HEK293 (cell line): Measurements from ENCODE around the gene IGF1R.
A peak's percentile ranks its signal among the peaks of the same experiment; 100 is the strongest.

Experiments used
- IKZF3 ChIP-seq: fragments of 450-650 bp; IDR thresholded peaks from 2 replicates; pipeline ENCODE4 v1.5.0; 2018; ENCODE audit warnings: missing biosample characterization, mild to moderate bottlenecking, missing genetic modification characterization, moderate library complexity
- KLF7 ChIP-seq: fragments of 450-650 bp; formaldehyde crosslinking; IDR thresholded peaks from 2 replicates; pipeline ENCODE4 v1.5.1; 2016; ENCODE audit warnings: missing biosample characterization, missing genetic modification characterization, borderline replicate concordance
- KLF8 ChIP-seq: fragments of 450-650 bp; formaldehyde crosslinking; IDR thresholded peaks from 2 replicates; pipeline ENCODE4 v1.5.1; 2016; ENCODE audit warnings: missing biosample characterization, missing genetic modification characterization
- KLF9 ChIP-seq: fragments of 450-650 bp; formaldehyde crosslinking; IDR thresholded peaks from 2 replicates; pipeline ENCODE4 v1.5.1; 2016; ENCODE audit warnings: missing biosample characterization, missing genetic modification characterization, low read depth
- RBAK ChIP-seq: fragments of 450-650 bp; formaldehyde crosslinking; IDR thresholded peaks from 2 replicates; pipeline ENCODE4 v1.5.1; 2016; ENCODE audit warnings: missing biosample characterization, missing genetic modification characterization
- REPIN1 ChIP-seq: fragments of 450-650 bp; formaldehyde crosslinking; IDR thresholded peaks from 2 replicates; pipeline ENCODE4 v1.5.1; 2017; ENCODE audit warnings: missing biosample characterization, missing genetic modification characterization, low read depth
- YY2 ChIP-seq: fragments of 450-650 bp; formaldehyde crosslinking; IDR thresholded peaks from 2 replicates; pipeline ENCODE4 v1.5.1; 2016; ENCODE audit warnings: missing biosample characterization, missing genetic modification characterization
- ZNF146 ChIP-seq: fragments of 450-650 bp; formaldehyde crosslinking; IDR thresholded peaks from 2 replicates; pipeline ENCODE4 v1.5.1; 2016; ENCODE audit warnings: missing biosample characterization, missing genetic modification characterization
- ZNF19 ChIP-seq: fragments of 450-650 bp; formaldehyde crosslinking; IDR thresholded peaks from 2 replicates; pipeline ENCODE4; 2016; ENCODE audit warnings: missing biosample characterization, missing genetic modification characterization, low read depth
- ZNF223 ChIP-seq: fragments of 450-650 bp; formaldehyde crosslinking; IDR thresholded peaks from 2 replicates; pipeline ENCODE4 v1.5.1; 2016; ENCODE audit warnings: missing biosample characterization, missing genetic modification characterization
- ZNF394 ChIP-seq: fragments of 450-650 bp; formaldehyde crosslinking; IDR thresholded peaks from 2 replicates; pipeline ENCODE4 v1.5.1; 2016; ENCODE audit warnings: missing biosample characterization, missing genetic modification characterization, mild to moderate bottlenecking, moderate library complexity, borderline replicate concordance
- ZNF514 ChIP-seq: fragments of 450-650 bp; formaldehyde crosslinking; IDR thresholded peaks from 2 replicates; pipeline ENCODE4 v1.5.1; 2016; ENCODE audit warnings: missing biosample characterization, missing genetic modification characterization
- ZNF544 ChIP-seq: fragments of 450-650 bp; formaldehyde crosslinking; IDR thresholded peaks from 2 replicates; pipeline ENCODE4 v1.5.0; 2017; ENCODE audit warnings: missing biosample characterization, missing genetic modification characterization
- ZNF596 ChIP-seq: fragments of 450-650 bp; IDR thresholded peaks from 2 replicates; pipeline ENCODE4 v1.5.0; 2018; ENCODE audit warnings: missing biosample characterization, mild to moderate bottlenecking, missing genetic modification characterization, moderate library complexity
- ZNF621 ChIP-seq: fragments of 450-650 bp; formaldehyde crosslinking; IDR thresholded peaks from 2 replicates; pipeline ENCODE4 v1.5.1; 2017; ENCODE audit warnings: missing biosample characterization, missing genetic modification characterization
- ZNF629 ChIP-seq: fragments of 450-650 bp; formaldehyde crosslinking; IDR thresholded peaks from 2 replicates; pipeline ENCODE4 v1.5.1; 2017; ENCODE audit warnings: missing biosample characterization, missing genetic modification characterization
- ZNF658 ChIP-seq: fragments of 450-650 bp; formaldehyde crosslinking; IDR thresholded peaks from 2 replicates; pipeline ENCODE4; 2016; ENCODE audit warnings: missing biosample characterization, missing genetic modification characterization
- TF ChIP-seq, protein P1 (sequence below): fragments of 450-650 bp; formaldehyde crosslinking; IDR thresholded peaks from 2 replicates; pipeline ENCODE4 v1.5.1; 2016; ENCODE audit warnings: missing biosample characterization, missing genetic modification characterization, borderline replicate concordance
- TF ChIP-seq, protein P2 (sequence below): fragments of 450-650 bp; formaldehyde crosslinking; IDR thresholded peaks from 2 replicates; pipeline ENCODE4 v1.5.1; 2016; ENCODE audit warnings: missing biosample characterization, missing genetic modification characterization, low read depth
- TF ChIP-seq, protein P3 (sequence below): fragments of 450-650 bp; formaldehyde crosslinking; IDR thresholded peaks from 2 replicates; pipeline ENCODE4 v1.5.1; 2016; ENCODE audit warnings: missing biosample characterization, missing genetic modification characterization
- TF ChIP-seq, protein P4 (sequence below): fragments of 450-650 bp; formaldehyde crosslinking; IDR thresholded peaks from 2 replicates; pipeline ENCODE4 v1.5.1; 2016; ENCODE audit warnings: missing biosample characterization, missing genetic modification characterization
- TF ChIP-seq, protein P5 (sequence below): fragments of 450-650 bp; formaldehyde crosslinking; conservative IDR thresholded peaks from 2 replicates; pipeline ENCODE4 v1.5.1; 2016; ENCODE audit warnings: low read depth, missing biosample characterization, missing genetic modification characterization

IGF1R gene

GRCh38 chr15:98776607-98777281 lies 128.4 kb downstream of the IGF1R start (continued):
- TF ChIP-seq IKZF3 (tag by site-specific recombination) = peak; percentile 53; the same call in 1 of the 2 replicates
- TF ChIP-seq ZNF621 (tag by site-specific recombination) = no peak
- TF ChIP-seq ZNF223 (tag by site-specific recombination) = no peak
- TF ChIP-seq, protein P1, sequence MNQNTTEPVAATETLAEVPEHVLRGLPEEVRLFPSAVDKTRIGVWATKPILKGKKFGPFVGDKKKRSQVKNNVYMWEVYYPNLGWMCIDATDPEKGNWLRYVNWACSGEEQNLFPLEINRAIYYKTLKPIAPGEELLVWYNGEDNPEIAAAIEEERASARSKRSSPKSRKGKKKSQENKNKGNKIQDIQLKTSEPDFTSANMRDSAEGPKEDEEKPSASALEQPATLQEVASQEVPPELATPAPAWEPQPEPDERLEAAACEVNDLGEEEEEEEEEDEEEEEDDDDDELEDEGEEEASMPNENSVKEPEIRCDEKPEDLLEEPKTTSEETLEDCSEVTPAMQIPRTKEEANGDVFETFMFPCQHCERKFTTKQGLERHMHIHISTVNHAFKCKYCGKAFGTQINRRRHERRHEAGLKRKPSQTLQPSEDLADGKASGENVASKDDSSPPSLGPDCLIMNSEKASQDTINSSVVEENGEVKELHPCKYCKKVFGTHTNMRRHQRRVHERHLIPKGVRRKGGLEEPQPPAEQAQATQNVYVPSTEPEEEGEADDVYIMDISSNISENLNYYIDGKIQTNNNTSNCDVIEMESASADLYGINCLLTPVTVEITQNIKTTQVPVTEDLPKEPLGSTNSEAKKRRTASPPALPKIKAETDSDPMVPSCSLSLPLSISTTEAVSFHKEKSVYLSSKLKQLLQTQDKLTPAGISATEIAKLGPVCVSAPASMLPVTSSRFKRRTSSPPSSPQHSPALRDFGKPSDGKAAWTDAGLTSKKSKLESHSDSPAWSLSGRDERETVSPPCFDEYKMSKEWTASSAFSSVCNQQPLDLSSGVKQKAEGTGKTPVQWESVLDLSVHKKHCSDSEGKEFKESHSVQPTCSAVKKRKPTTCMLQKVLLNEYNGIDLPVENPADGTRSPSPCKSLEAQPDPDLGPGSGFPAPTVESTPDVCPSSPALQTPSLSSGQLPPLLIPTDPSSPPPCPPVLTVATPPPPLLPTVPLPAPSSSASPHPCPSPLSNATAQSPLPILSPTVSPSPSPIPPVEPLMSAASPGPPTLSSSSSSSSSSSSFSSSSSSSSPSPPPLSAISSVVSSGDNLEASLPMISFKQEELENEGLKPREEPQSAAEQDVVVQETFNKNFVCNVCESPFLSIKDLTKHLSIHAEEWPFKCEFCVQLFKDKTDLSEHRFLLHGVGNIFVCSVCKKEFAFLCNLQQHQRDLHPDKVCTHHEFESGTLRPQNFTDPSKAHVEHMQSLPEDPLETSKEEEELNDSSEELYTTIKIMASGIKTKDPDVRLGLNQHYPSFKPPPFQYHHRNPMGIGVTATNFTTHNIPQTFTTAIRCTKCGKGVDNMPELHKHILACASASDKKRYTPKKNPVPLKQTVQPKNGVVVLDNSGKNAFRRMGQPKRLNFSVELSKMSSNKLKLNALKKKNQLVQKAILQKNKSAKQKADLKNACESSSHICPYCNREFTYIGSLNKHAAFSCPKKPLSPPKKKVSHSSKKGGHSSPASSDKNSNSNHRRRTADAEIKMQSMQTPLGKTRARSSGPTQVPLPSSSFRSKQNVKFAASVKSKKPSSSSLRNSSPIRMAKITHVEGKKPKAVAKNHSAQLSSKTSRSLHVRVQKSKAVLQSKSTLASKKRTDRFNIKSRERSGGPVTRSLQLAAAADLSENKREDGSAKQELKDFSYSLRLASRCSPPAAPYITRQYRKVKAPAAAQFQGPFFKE (tag by site-specific recombination) = no peak
- TF ChIP-seq REPIN1 (tag by site-specific recombination) = no peak
- no peak for TF ChIP-seq ZNF544 (tag by site-specific recombination)
- no peak for TF ChIP-seq ZNF514 (tag by site-specific recombination)
- TF ChIP-seq KLF9 = no peak
- TF ChIP-seq, protein P2, sequence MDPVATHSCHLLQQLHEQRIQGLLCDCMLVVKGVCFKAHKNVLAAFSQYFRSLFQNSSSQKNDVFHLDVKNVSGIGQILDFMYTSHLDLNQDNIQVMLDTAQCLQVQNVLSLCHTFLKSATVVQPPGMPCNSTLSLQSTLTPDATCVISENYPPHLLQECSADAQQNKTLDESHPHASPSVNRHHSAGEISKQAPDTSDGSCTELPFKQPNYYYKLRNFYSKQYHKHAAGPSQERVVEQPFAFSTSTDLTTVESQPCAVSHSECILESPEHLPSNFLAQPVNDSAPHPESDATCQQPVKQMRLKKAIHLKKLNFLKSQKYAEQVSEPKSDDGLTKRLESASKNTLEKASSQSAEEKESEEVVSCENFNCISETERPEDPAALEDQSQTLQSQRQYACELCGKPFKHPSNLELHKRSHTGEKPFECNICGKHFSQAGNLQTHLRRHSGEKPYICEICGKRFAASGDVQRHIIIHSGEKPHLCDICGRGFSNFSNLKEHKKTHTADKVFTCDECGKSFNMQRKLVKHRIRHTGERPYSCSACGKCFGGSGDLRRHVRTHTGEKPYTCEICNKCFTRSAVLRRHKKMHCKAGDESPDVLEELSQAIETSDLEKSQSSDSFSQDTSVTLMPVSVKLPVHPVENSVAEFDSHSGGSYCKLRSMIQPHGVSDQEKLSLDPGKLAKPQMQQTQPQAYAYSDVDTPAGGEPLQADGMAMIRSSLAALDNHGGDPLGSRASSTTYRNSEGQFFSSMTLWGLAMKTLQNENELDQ (tag by site-specific recombination) = no peak
- TF ChIP-seq ZNF394 (tag by site-specific recombination) = no peak
- TF ChIP-seq KLF7 (tag by site-specific recombination) = no peak; the same call in 1 of the 2 replicates
- 0 out of 2 replicates have a peak, but pooled peaks have one; percentile 14 for TF ChIP-seq KLF8 (tag by site-specific recombination)
- TF ChIP-seq ZNF596 (tag by site-specific recombination) = peak; percentile 50; the same call in 1 of the 2 replicates
- no peak for TF ChIP-seq ZNF19
- no peak for TF ChIP-seq ZNF658 (tag by site-specific recombination)
- TF ChIP-seq, protein P3, sequence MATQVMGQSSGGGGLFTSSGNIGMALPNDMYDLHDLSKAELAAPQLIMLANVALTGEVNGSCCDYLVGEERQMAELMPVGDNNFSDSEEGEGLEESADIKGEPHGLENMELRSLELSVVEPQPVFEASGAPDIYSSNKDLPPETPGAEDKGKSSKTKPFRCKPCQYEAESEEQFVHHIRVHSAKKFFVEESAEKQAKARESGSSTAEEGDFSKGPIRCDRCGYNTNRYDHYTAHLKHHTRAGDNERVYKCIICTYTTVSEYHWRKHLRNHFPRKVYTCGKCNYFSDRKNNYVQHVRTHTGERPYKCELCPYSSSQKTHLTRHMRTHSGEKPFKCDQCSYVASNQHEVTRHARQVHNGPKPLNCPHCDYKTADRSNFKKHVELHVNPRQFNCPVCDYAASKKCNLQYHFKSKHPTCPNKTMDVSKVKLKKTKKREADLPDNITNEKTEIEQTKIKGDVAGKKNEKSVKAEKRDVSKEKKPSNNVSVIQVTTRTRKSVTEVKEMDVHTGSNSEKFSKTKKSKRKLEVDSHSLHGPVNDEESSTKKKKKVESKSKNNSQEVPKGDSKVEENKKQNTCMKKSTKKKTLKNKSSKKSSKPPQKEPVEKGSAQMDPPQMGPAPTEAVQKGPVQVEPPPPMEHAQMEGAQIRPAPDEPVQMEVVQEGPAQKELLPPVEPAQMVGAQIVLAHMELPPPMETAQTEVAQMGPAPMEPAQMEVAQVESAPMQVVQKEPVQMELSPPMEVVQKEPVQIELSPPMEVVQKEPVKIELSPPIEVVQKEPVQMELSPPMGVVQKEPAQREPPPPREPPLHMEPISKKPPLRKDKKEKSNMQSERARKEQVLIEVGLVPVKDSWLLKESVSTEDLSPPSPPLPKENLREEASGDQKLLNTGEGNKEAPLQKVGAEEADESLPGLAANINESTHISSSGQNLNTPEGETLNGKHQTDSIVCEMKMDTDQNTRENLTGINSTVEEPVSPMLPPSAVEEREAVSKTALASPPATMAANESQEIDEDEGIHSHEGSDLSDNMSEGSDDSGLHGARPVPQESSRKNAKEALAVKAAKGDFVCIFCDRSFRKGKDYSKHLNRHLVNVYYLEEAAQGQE (tag by site-specific recombination) = no peak
- TF ChIP-seq, protein P4, sequence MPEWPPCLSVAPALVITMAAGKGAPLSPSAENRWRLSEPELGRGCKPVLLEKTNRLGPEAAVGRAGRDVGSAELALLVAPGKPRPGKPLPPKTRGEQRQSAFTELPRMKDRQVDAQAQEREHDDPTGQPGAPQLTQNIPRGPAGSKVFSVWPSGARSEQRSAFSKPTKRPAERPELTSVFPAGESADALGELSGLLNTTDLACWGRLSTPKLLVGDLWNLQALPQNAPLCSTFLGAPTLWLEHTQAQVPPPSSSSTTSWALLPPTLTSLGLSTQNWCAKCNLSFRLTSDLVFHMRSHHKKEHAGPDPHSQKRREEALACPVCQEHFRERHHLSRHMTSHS (tag by site-specific recombination) = no peak
- TF ChIP-seq ZNF629 (tag by site-specific recombination) = peak; percentile 71
- no peak for TF ChIP-seq RBAK (tag by site-specific recombination)
- TF ChIP-seq ZNF146 (tag by site-specific recombination) = no peak
- no peak for TF ChIP-seq YY2 (tag by site-specific recombination)
- TF ChIP-seq, protein P5, sequence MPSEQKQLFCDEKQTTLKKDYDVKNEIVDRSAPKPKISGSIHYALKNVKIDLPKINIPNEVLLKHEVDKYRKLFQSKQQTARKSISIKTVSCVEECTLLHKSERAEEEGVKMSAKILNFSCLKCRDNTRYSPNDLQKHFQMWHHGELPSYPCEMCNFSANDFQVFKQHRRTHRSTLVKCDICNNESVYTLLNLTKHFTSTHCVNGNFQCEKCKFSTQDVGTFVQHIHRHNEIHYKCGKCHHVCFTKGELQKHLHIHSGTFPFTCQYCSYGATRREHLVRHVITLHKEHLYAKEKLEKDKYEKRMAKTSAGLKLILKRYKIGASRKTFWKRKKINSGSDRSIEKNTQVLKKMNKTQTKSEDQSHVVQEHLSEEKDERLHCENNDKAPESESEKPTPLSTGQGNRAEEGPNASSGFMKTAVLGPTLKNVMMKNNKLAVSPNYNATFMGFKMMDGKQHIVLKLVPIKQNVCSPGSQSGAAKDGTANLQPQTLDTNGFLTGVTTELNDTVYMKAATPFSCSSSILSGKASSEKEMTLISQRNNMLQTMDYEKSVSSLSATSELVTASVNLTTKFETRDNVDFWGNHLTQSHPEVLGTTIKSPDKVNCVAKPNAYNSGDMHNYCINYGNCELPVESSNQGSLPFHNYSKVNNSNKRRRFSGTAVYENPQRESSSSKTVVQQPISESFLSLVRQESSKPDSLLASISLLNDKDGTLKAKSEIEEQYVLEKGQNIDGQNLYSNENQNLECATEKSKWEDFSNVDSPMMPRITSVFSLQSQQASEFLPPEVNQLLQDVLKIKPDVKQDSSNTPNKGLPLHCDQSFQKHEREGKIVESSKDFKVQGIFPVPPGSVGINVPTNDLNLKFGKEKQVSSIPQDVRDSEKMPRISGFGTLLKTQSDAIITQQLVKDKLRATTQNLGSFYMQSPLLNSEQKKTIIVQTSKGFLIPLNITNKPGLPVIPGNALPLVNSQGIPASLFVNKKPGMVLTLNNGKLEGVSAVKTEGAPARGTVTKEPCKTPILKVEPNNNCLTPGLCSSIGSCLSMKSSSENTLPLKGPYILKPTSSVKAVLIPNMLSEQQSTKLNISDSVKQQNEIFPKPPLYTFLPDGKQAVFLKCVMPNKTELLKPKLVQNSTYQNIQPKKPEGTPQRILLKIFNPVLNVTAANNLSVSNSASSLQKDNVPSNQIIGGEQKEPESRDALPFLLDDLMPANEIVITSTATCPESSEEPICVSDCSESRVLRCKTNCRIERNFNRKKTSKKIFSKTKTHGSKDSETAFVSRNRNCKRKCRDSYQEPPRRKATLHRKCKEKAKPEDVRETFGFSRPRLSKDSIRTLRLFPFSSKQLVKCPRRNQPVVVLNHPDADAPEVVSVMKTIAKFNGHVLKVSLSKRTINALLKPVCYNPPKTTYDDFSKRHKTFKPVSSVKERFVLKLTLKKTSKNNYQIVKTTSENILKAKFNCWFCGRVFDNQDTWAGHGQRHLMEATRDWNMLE = no peak
